ENCODE measurements around the gene UNC13B. TPM values are rescaled to one million over a fixed set of nuclear protein-coding genes. Genes with fewer than 3 reads are reported as not detected.

The UNC13B gene
- total and polyA plus RNA-seq, 9 of the 15 experiments (the other 6 are each of a cell fraction or from before 2014, with no cell fraction given), result 2.4 to 11.5 (median 8.6) TPM

- H4K20me1 ChIP-seq (replicated peaks; ENCODE audit: control insufficient read depth, insufficient read depth, low read length), result no peaks in the 10 kb centered on the region
- no peak for ATAC-seq
- H3K4me2 ChIP-seq (ENCODE audit: insufficient read depth, low read length), result no peak overlapping the region
- no peak for FAIRE-seq
- peak in 2 of 4 experiments; percentile 7 to 29 for DNase-seq (ENCODE audit: extremely low read depth in 1 of 4, low spot score in 3 of 4)
- in situ Hi-C loops (cut with MboI) (no loop called here), intact Hi-C loops (cut with micrococcal nuclease) (loop anchor here (5.0 kb wide), 2 partner anchors 64 to 284 kb away; no protein-coding TSS in a partner anchor)
- H3K4me1 ChIP-seq (replicated peaks in 1 of 2; ENCODE audit: control insufficient read depth in 2 of 2, insufficient read depth in 2 of 2, low read length in 2 of 2), result peaks cover 0 to 3% of the 10 kb centered on the region in 2 experiments; a peak in 1 of 5 replicates
- POLR2A ChIA-PET, result no interaction called here
- H3K27ac ChIP-seq (ENCODE audit: extremely low read depth, low read depth, low read length), result peak overlapping the region; percentile 48; the same call in 1 of the 3 replicates
- H3K9me1 ChIP-seq (ENCODE audit: control insufficient read depth, insufficient read depth, low read length), result no peaks in the 10 kb centered on the region
- no peaks in the 10 kb centered on the region for H3K36me3 ChIP-seq (ENCODE audit: control insufficient read depth, insufficient read depth, low read length)
- 0 out of 2 replicates have a peak overlapping the region, but pooled peaks have one; percentile 40 for H2AFZ ChIP-seq (ENCODE audit: low read depth, low read length)
- H3K79me2 ChIP-seq (ENCODE audit: control insufficient read depth, insufficient read depth, low read length), result no peaks in the 10 kb centered on the region
- H3K27me3 ChIP-seq (ENCODE audit: control insufficient read depth in 2 of 2, insufficient read depth in 2 of 2, low read length in 2 of 2), result no peaks in the 10 kb centered on the region
- CTCF ChIA-PET (ENCODE audit: low intra/inter-chr PET ratio), result interaction anchor here (1.1 kb wide), 1 partner anchor 284 kb away, joined by 4 read pairs; no protein-coding TSS in a partner anchor
- 83% methylated on average over 3 of the region's 4 CpGs for WGBS (ENCODE audit: insufficient coverage, low coverage, missing lambda C conversion rate)
- no peak overlapping the region for H3K4me3 ChIP-seq
- no peak overlapping the region for H3K9ac ChIP-seq (ENCODE audit: insufficient read depth in 1 of 2, low read depth in 2 of 2, low read length in 2 of 2)
- no TSS peak for BruUV-seq (replicated peaks)
- no peaks in the 10 kb centered on the region for H3K9me3 ChIP-seq (replicated peaks; ENCODE audit: control insufficient read depth, insufficient read depth, low read depth, low read length)
- no peak for TF ChIP-seq ZNF282 (CRISPR knock-in tag; IDR thresholded peaks at IDR 0.05)
- no peak for TF ChIP-seq TFE3 (CRISPR knock-in tag; IDR thresholded peaks at IDR 0.05)
- no peak for TF ChIP-seq NELFE (IDR thresholded peaks at IDR 0.05; ENCODE audit: insufficient read depth, insufficient read length)
- no peak for TF ChIP-seq IRF9 (tag; IDR thresholded peaks at IDR 0.05)
- TF ChIP-seq HMG20B (CRISPR knock-in tag; IDR thresholded peaks at IDR 0.05), result no peak
- TF ChIP-seq ZNF140 (CRISPR knock-in tag; IDR thresholded peaks at IDR 0.05), result no peak
- no peak for TF ChIP-seq SPI1 (IDR thresholded peaks at IDR 0.05; ENCODE audit: borderline replicate concordance, low read depth, low read length)
- no peak for TF ChIP-seq LEF1 (IDR thresholded peaks at IDR 0.05)
- TF ChIP-seq MCM3 (IDR thresholded peaks at IDR 0.05), result no peak
- no peak for TF ChIP-seq ZNF830 (CRISPR knock-in tag; IDR thresholded peaks at IDR 0.05)
- TF ChIP-seq ELK1 (CRISPR knock-in tag; IDR thresholded peaks at IDR 0.05), result no peak
- no peak for TF ChIP-seq EHMT2 (IDR thresholded peaks at IDR 0.05)
Measured at GRCh38 chr9:35193762-35194161, 32.0 kb downstream of the UNC13B start.
